ENCODE data around the gene NDUFA8. TPM values are rescaled to one million over a fixed set of nuclear protein-coding genes. Genes with fewer than 3 reads are reported as not detected.
A peak's percentile ranks its signal among the peaks of the same experiment; 100 is the strongest.

The NDUFA8 gene
- polyA plus RNA-seq, 1 of the 3 experiments (the other 2 are of a cell fraction) = 116 TPM

DNA sequence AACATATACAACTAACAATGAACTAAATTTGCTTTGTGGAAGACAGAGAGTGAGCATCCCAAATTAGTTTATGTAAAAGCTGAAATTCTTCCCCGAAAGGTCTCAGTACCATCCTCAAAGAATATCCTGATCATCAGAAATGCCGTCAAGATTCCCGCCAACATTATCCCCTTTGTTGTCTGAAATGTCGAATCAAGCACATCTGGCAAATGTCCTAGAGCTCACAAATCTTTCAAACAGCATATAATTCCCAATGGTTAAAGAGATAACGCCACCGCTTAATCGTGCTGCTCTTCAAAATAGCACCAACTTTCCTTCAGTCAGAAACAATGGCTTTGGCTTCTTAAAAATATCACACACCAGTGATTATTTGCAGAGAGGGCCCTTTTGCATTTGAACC is 23.9 kb upstream of the NDUFA8 start:
- no peak for DNase-seq
- Histone ChIP-seq H3F3A (replicated peaks; ENCODE audit: insufficient read depth) (no peaks in the 10 kb centered on the region), H3K27ac (ENCODE audit: low read depth in 2 of 2, low read length in 1 of 2) (no peak overlapping the region), H3K79me2 (ENCODE audit: insufficient read depth) (no peaks in the 10 kb centered on the region), H3K4me1 (ENCODE audit: control insufficient read depth in 1 of 2, insufficient read depth in 2 of 2, low read depth in 1 of 2, low read length in 1 of 2) (peaks cover 0 to 9% of the 10 kb centered on the region in 2 experiments; a peak in 1 of 4 replicates), H3K27me3 (ENCODE audit: insufficient read depth) (peaks cover 12% of the 10 kb centered on the region), H3K9me3 (no peaks in the 10 kb centered on the region), H3K4me3 (ENCODE audit: low read depth in 2 of 2, low read length in 1 of 2) (no peak overlapping the region), H3K36me3 (replicated peaks in 1 of 2; ENCODE audit: control insufficient read depth in 1 of 2, insufficient read depth in 2 of 2, low read length in 1 of 2) (no peaks in the 10 kb centered on the region), H3K9me2 (no peaks in the 10 kb centered on the region), H3K4me2 (no peak overlapping the region), H3K9ac (no peak overlapping the region), H4K20me1 (ENCODE audit: insufficient read depth) (no peaks in the 10 kb centered on the region), H2AFZ (ENCODE audit: low read depth) (no peak overlapping the region)
- POLR2A ChIA-PET = no interaction called here
- no peak for TF ChIP-seq IRF3 (IDR thresholded peaks at IDR 0.05; ENCODE audit: low read depth, low read length)
- no peak for TF ChIP-seq POLR2AphosphoS5 (IDR thresholded peaks at IDR 0.05; ENCODE audit: low read depth, low read length)
- TF ChIP-seq SIN3A (IDR thresholded peaks at IDR 0.05; ENCODE audit: borderline replicate concordance, low read depth, low read length) = no peak
- TF ChIP-seq ZBTB33 (IDR thresholded peaks at IDR 0.05; ENCODE audit: borderline replicate concordance, low read depth) = no peak
- TF ChIP-seq, protein P1, sequence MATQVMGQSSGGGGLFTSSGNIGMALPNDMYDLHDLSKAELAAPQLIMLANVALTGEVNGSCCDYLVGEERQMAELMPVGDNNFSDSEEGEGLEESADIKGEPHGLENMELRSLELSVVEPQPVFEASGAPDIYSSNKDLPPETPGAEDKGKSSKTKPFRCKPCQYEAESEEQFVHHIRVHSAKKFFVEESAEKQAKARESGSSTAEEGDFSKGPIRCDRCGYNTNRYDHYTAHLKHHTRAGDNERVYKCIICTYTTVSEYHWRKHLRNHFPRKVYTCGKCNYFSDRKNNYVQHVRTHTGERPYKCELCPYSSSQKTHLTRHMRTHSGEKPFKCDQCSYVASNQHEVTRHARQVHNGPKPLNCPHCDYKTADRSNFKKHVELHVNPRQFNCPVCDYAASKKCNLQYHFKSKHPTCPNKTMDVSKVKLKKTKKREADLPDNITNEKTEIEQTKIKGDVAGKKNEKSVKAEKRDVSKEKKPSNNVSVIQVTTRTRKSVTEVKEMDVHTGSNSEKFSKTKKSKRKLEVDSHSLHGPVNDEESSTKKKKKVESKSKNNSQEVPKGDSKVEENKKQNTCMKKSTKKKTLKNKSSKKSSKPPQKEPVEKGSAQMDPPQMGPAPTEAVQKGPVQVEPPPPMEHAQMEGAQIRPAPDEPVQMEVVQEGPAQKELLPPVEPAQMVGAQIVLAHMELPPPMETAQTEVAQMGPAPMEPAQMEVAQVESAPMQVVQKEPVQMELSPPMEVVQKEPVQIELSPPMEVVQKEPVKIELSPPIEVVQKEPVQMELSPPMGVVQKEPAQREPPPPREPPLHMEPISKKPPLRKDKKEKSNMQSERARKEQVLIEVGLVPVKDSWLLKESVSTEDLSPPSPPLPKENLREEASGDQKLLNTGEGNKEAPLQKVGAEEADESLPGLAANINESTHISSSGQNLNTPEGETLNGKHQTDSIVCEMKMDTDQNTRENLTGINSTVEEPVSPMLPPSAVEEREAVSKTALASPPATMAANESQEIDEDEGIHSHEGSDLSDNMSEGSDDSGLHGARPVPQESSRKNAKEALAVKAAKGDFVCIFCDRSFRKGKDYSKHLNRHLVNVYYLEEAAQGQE (IDR thresholded peaks at IDR 0.05; ENCODE audit: low read depth, low read length) = no peak
- TF ChIP-seq, protein P2, sequence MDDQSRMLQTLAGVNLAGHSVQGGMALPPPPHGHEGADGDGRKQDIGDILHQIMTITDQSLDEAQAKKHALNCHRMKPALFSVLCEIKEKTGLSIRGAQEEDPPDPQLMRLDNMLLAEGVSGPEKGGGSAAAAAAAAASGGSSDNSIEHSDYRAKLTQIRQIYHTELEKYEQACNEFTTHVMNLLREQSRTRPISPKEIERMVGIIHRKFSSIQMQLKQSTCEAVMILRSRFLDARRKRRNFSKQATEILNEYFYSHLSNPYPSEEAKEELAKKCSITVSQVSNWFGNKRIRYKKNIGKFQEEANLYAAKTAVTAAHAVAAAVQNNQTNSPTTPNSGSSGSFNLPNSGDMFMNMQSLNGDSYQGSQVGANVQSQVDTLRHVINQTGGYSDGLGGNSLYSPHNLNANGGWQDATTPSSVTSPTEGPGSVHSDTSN (IDR thresholded peaks at IDR 0.05) = no peak
- TF ChIP-seq TAF1 (IDR thresholded peaks at IDR 0.05; ENCODE audit: borderline replicate concordance, low read depth, low read length) = no peak
- 72% methylated on average over 7 of the region's 7 CpGs for WGBS (ENCODE audit: low lambda C conversion rate)
- CTCF ChIA-PET = interaction anchor here (1.0 to 1.8 kb wide), 3 partner anchors 38 to 316 kb away, joined by 3 to 6 read pairs (median 4); no protein-coding TSS in a partner anchor

DNA sequence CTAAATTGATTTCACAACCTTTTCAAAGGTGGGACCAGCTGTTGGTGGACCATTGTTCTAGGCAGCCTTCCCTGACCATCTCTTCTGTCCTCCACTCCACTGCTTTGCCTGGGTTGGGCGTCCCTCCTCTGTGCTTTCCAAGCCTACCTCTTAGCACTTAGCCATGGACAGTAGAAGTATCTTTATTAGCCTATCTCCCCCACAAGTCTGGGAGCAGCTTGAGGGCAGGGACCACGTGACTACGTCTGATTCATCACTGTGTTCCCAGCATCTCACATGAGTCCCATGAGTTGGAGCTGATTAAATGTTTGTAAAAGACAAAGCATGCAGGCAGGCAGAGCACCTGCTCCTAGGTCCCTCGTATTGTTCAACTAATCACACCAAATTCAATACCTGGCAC is 21.1 kb upstream of the NDUFA8 start:
- Histone ChIP-seq H3K27ac (ENCODE audit: low read depth in 2 of 2, low read length in 1 of 2) (no peak overlapping the region), H3K9me3 (no peaks in the 10 kb centered on the region), H3K9me2 (no peaks in the 10 kb centered on the region), H3K79me2 (ENCODE audit: insufficient read depth) (no peaks in the 10 kb centered on the region), H3K27me3 (ENCODE audit: insufficient read depth) (peaks cover 21% of the 10 kb centered on the region), H4K20me1 (ENCODE audit: insufficient read depth) (no peaks in the 10 kb centered on the region), H2AFZ (ENCODE audit: low read depth) (no peak overlapping the region), H3K4me1 (ENCODE audit: control insufficient read depth in 1 of 2, insufficient read depth in 2 of 2, low read depth in 1 of 2, low read length in 1 of 2) (no peaks in the 10 kb centered on the region), H3K9ac (no peak overlapping the region), H3K4me2 (no peak overlapping the region), H3K4me3 (ENCODE audit: low read depth in 2 of 2, low read length in 1 of 2) (no peak overlapping the region), H3K36me3 (replicated peaks in 1 of 2; ENCODE audit: control insufficient read depth in 1 of 2, insufficient read depth in 2 of 2, low read length in 1 of 2) (no peaks in the 10 kb centered on the region), H3F3A (replicated peaks; ENCODE audit: insufficient read depth) (no peaks in the 10 kb centered on the region)
- TF ChIP-seq USF1 (IDR thresholded peaks at IDR 0.05; ENCODE audit: borderline replicate concordance, low read depth) (peak; percentile 84; the same call in 1 of the 2 replicates), RCOR1 (IDR thresholded peaks at IDR 0.05; ENCODE audit: low read length) (no peak)
- no peak for DNase-seq
- ChIA-PET POLR2A (no interaction called here), CTCF (interaction anchor here (3.6 kb wide), 1 partner anchor 170 kb away, joined by 8 read pairs; no protein-coding TSS in a partner anchor)
- WGBS (ENCODE audit: low lambda C conversion rate) = 23% methylated on average over 4 of the region's 4 CpGs

Data from SK-N-SH (cell line).